Sciatic nerve (tissue), 2 donors: ENCODE results near the gene NADK. TPM values are rescaled to one million over a fixed set of nuclear protein-coding genes. Genes with fewer than 3 reads are reported as not detected.

Source experiments
- ATAC-seq: fragments of 200-7000 bp; cut with Tn5 transposase; one replicate; pipeline ENCODE4 v1.9.1; 2020; ENCODE audit warnings: mild to moderate bottlenecking, moderate library complexity
- DNase-seq: peaks from one replicate; pipeline ENCODE4 v3.0.0-alpha.2; 2020; ENCODE audit warnings: low spot score
- intact Hi-C: fragments of 100-400 bp; cut with DNase I; formaldehyde crosslinking; loops from one replicate; pipeline ENCODE4 v1.14.2; 2022
- total RNA-seq: library from RNA; stranded (reverse); fragmentation: NEBNext Ultra II Directional; extraction: Animal tissue kit (Norgen Biotek cat#: 25700); gene quantifications from one replicate; pipeline ENCODE4 v1.2.1, GENCODE V29; 2021
- donor health status: DM: no; HTN: no; CAD: no.
- donor health status: DM: no; HTN: no; CAD: no.

NADK gene
- total RNA-seq, 1 donor from 2014 or later = 77.3 TPM

DNA sequence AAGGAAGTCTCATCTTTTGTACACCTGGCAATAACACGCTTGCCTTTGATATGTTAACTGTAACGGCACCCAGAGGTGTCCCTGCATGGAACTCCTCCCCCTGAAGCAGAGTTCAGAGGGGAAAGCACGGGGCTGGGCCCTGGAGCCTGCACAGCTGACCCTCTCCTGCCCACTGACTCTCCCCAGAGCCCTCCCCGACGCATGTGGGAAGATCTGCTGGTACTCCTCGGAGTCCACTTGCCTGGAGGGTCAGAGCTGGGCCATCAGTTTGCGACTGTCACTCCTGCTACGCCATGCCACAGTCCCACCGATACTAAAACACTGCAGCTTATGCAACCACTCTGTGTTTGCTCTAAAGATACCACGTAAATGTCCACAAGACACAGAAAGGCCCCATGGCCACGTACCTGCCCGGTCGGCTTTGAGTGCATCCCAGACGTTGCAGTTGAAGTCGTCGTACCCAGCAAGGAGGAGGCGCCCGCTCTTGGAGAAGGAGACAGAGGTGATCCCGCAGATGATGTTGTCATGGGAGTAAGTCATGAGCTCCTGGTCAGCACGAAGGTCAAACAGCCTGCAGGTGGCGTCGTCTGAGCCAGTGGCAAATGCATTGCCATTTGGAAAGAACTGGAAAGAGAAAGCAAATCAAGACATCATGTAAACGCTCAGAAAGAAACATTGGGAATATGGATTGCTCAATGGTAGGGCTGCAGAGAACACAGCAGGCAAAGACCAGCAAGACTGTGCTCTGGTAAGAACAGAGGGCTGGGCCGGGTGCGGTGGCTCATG is 10.6 kb upstream of the NADK start:
- ATAC-seq = no peak
- DNase-seq = no peak
- intact Hi-C loops = loop anchor here (10.0 kb wide), 1 partner anchor 96 kb away; no protein-coding TSS in a partner anchor

DNA sequence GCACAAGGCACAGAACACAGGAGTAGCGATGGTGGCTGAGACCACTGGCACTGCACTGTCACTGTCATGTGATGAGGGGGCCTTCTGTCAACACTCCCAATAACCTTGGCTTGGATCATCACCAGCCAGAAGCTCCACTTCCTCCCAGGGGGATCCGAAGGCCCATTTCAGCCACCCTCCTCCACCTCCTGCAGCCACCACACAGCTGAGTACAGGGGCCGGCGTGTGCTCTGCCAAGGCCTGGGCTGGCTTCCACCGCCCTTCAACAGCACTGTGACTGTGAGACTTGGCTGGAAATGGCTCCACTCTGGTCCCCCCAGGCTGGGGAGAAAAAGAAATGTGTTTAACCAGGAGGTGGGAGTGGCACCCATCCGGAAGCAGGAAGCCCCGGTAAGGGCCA is 9.9 kb upstream of the NADK start:
- intact Hi-C loops = loop anchor here (10.0 kb wide), 1 partner anchor 97 kb away; no protein-coding TSS in a partner anchor
- ATAC-seq = peak; percentile 33
- no peak for DNase-seq

DNA sequence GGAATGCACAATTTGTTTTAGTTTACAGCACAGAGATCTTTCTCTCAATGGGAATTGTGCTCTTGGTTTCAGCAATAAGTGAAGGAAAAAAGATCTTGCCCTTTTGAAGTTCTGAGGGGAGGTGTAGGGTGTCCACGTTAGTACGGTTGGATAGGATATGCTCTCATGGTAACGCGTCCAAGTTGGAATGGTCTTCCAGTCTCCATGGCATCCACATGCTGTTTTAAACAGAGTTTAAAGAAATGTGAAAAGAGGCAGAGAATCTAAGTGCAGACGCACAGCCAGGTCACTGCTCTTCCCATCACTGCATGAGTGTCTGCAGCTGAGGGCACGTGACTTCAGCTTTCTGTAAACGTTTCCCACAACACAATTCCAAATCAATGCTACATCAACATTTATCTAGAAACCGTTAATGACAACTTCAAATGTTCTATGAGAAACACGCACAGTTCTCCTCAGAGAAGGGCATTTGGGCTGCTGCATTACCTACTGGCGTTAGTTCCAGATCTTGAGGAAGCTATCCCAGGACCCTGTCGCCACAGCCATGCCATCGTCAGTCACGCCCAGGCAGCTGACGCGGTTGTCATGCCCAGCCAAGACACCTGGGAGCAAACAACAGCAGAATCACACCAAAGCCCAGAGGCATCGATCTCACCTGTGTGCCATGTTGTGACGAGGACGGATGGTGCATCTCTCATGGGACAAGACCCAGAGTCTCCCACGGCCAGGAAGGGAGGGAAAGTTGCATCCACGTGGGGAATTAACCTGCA is 8.8 kb upstream of the NADK start:
- DNase-seq (no peak), ATAC-seq (no peak)

GRCh38 chr1:1785666-1786065 is 7.4 kb upstream of the NADK start:
- ATAC-seq = no peak
- no peak for DNase-seq
- intact Hi-C loops = loop anchor here (10.0 kb wide), 1 partner anchor 99 kb away; no protein-coding TSS in a partner anchor

More for the DNA sequence above, 8.8 kb upstream of the NADK start:
- intact Hi-C loops = loop anchor here (10.0 kb wide), 1 partner anchor 98 kb away; no protein-coding TSS in a partner anchor

DNA sequence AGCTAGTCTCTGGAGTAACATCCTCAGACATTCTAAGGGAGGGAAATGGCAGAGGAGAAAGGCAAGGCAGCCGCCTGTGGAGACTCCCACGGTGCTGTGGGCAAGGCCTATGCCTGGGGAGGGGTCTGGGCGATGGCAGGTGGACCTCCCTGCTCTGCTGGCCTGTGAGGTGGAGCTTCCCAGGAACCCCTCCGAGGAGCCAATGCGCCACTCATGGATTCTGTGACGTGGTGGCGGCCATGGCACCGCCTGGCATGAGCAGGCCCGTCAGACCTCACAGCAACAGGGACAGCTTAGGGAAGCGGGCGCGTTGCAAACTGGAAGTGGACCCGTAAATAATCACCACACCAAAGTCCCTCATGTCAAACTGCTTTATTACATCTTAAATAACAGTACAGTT is 6.7 kb upstream of the NADK start:
- DNase-seq (no peak), ATAC-seq (no peak)
- intact Hi-C loops = loop anchor here (10.0 kb wide), 1 partner anchor 100 kb away; no protein-coding TSS in a partner anchor

GRCh38 chr1:1783320-1783719 is 5.0 kb upstream of the NADK start:
- intact Hi-C loops = loop anchor here (10.0 kb wide), 1 partner anchor 101 kb away; no protein-coding TSS in a partner anchor
- ATAC-seq (no peak), DNase-seq (no peak)

GRCh38 chr1:1782399-1783221 is 4.3 kb upstream of the NADK start:
- intact Hi-C loops = loop anchor here (10.0 kb wide), 1 partner anchor 102 kb away; no protein-coding TSS in a partner anchor
- ATAC-seq = peak; percentile 74
- no peak for DNase-seq

- DNase-seq (no peak), ATAC-seq (no peak)
- intact Hi-C loops = loop anchor here (10.0 kb wide), 1 partner anchor 103 kb away; no protein-coding TSS in a partner anchor
Observed at GRCh38 chr1:1781526-1781903, 3.2 kb upstream of the NADK start.

DNA sequence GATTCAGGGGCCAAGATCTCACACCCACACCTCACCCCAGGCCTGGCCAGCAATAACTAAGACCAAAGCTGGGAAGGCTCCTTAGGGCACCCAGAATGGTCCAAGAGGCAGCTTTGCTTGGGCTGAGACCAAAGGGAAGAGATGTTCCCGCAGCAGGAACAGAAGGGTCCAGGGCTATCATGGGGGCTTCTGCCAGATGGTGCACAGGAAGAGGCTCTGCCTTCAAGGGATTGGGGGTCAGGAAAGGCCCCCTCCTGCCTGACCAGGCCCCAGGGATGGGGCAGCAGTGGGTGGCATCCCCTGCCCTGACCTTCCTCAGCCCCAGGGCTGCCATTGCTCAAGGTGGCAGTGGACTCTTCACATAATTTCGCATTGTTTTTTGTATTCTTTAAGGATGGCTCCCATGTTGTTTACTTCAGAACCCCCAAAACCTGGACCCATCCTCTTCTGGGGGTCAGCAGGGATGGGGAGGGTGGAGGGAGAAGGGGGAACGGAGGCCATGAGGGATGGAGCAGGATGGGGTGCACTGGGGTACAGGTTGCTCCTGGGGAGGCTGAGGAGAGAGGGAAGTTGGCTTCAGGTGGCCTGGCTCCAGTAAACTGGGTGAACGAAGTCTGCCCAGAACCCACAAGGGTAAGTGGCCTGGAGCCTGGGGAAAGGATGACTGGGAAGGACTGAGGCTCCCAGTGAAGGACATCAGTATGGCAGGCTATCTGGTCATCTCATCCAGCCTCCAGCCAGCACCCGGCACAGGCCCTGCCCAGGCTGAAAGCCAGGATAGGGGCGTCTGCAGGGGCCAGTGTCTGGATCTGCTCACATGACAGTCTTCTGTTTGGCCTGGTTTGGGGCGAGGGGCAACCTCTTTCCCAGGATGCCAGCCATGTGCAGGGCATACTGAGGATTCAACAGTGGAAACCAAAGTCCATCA is 2.6 kb upstream of the NADK start:
- no peak for ATAC-seq
- intact Hi-C loops = loop anchor here (10.0 kb wide), 1 partner anchor 104 kb away; no protein-coding TSS in a partner anchor

GRCh38 chr1:1779691-1780597 is 1.7 kb upstream of the NADK start:
- peak; percentile 48 for ATAC-seq
- no peak for DNase-seq
- intact Hi-C loops = loop anchor here (10.0 kb wide), 1 partner anchor 105 kb away; no protein-coding TSS in a partner anchor

More for the DNA sequence above, 2.6 kb upstream of the NADK start:
- DNase-seq = no peak

- ATAC-seq (no peak), DNase-seq (no peak)
- intact Hi-C loops = no loop called here
Observed at GRCh38 chr1:1779320-1779675, 1.0 kb upstream of the NADK start.

- ATAC-seq (peak; percentile 13), DNase-seq (peak; percentile 83)
- intact Hi-C loops = no loop called here
Observed at GRCh38 chr1:1778663-1779319, 521 bp upstream of the NADK start.

GRCh38 chr1:1777583-1777899 is 729 bp downstream of the NADK start:
- ATAC-seq (peak; percentile 73), DNase-seq (no peak)
- intact Hi-C loops = no loop called here

DNA sequence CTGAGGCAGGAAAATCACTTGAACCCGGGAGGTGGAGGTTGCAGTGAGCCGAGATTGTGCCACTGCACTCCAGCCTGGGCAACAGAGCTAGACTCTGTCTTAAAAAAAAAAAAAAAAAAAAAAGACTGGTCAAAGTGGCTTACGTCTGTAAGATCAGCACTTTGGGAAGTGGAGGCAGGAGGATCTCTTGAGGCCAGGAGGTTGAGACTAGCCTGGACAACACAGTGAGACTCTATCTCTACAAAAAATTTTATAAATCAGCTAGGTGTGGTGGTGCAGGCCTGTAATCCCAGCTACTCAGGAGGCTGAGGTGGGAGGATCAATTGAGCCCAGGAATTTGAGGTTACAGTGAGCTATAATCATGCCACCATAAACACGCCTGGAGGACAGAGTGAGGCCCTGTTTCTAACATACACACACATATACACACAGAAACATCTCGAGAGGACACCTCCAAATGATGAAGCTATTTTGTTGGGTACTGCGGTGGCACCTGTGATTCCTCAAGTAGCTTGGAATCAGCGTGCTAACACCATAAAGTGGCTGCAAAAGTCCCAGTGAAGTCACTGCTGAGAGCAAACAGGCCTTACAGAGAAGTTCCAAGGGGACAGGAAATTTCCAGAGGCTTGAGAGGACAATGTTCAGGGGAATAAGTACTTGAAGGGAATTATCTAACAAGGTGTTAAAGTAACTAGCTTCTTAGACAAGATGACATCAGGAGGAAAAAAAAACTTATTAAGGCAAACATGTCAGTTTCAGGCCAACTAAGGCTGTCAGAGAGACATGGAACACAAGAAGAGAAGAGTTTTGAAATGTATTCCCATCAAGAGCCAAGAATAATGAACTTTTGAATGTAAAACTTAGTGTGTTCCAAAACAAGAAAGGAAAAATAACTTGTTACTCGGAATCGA is 1.3 kb downstream of the NADK start:
- ATAC-seq (peak; percentile 47), DNase-seq (no peak)
- intact Hi-C loops = no loop called here

- DNase-seq (no peak), ATAC-seq (no peak)
- intact Hi-C loops = no loop called here
Observed at GRCh38 chr1:1775327-1776226, 2.7 kb downstream of the NADK start.
